ENCODE results near the gene STIMATE.

Gene STIMATE

GRCh38 chr3:52820736-52821135 lies 76.6 kb downstream of the STIMATE start (continued):
- TF ChIP-seq, protein P1, sequence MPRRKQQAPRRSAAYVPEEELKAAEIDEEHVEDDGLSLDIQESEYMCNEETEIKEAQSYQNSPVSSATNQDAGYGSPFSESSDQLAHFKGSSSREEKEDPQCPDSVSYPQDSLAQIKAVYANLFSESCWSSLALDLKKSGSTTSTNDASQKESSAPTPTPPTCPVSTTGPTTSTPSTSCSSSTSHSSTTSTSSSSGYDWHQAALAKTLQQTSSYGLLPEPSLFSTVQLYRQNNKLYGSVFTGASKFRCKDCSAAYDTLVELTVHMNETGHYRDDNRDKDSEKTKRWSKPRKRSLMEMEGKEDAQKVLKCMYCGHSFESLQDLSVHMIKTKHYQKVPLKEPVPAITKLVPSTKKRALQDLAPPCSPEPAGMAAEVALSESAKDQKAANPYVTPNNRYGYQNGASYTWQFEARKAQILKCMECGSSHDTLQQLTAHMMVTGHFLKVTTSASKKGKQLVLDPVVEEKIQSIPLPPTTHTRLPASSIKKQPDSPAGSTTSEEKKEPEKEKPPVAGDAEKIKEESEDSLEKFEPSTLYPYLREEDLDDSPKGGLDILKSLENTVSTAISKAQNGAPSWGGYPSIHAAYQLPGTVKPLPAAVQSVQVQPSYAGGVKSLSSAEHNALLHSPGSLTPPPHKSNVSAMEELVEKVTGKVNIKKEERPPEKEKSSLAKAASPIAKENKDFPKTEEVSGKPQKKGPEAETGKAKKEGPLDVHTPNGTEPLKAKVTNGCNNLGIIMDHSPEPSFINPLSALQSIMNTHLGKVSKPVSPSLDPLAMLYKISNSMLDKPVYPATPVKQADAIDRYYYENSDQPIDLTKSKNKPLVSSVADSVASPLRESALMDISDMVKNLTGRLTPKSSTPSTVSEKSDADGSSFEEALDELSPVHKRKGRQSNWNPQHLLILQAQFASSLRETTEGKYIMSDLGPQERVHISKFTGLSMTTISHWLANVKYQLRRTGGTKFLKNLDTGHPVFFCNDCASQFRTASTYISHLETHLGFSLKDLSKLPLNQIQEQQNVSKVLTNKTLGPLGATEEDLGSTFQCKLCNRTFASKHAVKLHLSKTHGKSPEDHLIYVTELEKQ (tag by site-specific recombination; IDR thresholded peaks at IDR 0.05; ENCODE audit: borderline replicate concordance): no peak
- TF ChIP-seq ZBTB21 (tag by site-specific recombination; IDR thresholded peaks at IDR 0.05) (no peak), WT1 (tag by site-specific recombination; IDR thresholded peaks at IDR 0.05) (no peak)

DNA sequence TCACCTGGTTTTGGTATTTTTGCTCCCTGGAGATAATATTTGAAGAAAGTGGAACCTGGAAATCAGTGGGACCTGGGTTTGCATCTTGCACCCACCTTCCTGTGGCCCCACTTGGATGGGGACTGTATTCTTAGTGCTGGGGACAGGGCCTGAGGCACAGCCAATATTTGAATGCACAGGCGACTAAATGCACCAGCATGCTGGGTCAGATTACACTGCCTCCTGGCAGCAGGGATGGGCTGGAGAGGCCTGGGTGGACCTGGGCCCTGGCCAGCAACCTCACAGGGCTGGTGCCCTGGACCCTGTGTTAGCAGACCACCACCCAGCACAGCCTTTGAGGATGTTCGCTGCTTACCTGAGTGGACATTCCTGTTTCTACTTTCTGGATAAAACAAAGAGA lies 77.4 kb downstream of the STIMATE start:
- POLR2A ChIA-PET: no interaction called here
- Histone ChIP-seq H3K27ac (ENCODE audit: extremely low read depth, low read depth, low read length) (no peak overlapping the region), H3K9me3 (ENCODE audit: control insufficient read depth, insufficient read depth, low read depth, low read length) (no peaks in the 10 kb centered on the region)

DNA sequence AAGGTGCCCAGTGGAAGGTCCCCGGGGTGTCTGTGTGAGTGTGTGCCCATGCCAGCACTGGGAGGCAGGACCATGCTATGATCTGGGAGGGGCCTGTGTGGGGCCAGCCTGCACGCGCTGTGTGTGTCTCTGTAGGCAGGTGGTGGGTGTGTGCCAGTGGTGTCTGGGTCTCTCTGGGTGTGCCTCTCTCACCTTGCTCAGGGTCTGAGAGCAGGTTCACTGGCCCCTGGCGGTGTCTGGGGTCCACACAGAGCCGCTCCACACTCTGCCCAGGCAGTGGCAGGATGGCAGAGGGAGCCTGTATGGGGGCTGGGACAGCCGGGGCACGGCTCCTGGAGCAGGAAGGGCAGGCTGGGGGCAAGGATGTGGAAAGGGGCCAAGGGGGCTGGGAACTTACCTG lies 79.5 kb downstream of the STIMATE start:
- H3K9me3 ChIP-seq (ENCODE audit: control insufficient read depth, insufficient read depth, low read depth, low read length): no peaks in the 10 kb centered on the region
- no peaks in the 10 kb centered on the region for H3K36me3 ChIP-seq (ENCODE audit: control insufficient read depth in 2 of 2, insufficient read depth in 1 of 2, low read length in 2 of 2)
- POLR2A ChIA-PET: no interaction called here
- CTCF ChIA-PET: interaction anchor here (1.0 to 1.4 kb wide), 2 partner anchors 18 to 19 kb away, joined by 3 to 4 read pairs; no protein-coding TSS in a partner anchor
- H3K4me3 ChIP-seq (ENCODE audit: low read depth, low read length): no peak overlapping the region
- no peak overlapping the region for H3K27ac ChIP-seq (ENCODE audit: extremely low read depth, low read depth, low read length)
- H3K4me1 ChIP-seq (ENCODE audit: control insufficient read depth, insufficient read depth, low read length): no peaks in the 10 kb centered on the region
- TF ChIP-seq ZNF843 (tag by site-specific recombination; IDR thresholded peaks at IDR 0.05) (no peak), ZNF174 (tag by site-specific recombination; IDR thresholded peaks at IDR 0.05) (no peak), ZNF169 (tag by site-specific recombination; IDR thresholded peaks at IDR 0.05) (no peak), ZNF112 (tag by site-specific recombination; IDR thresholded peaks at IDR 0.05) (no peak), IKZF3 (tag by site-specific recombination; IDR thresholded peaks at IDR 0.05) (no peak), ZNF670 (tag by site-specific recombination; IDR thresholded peaks at IDR 0.05; ENCODE audit: low read depth) (no peak), MEIS1 (CRISPR knock-in tag; IDR thresholded peaks at IDR 0.05; ENCODE audit: borderline replicate concordance) (no peak), ZNF423 (tag by site-specific recombination; IDR thresholded peaks at IDR 0.05) (no peak), ZNF175 (tag by site-specific recombination; IDR thresholded peaks at IDR 0.05) (no peak)
- TF ChIP-seq, protein P2, sequence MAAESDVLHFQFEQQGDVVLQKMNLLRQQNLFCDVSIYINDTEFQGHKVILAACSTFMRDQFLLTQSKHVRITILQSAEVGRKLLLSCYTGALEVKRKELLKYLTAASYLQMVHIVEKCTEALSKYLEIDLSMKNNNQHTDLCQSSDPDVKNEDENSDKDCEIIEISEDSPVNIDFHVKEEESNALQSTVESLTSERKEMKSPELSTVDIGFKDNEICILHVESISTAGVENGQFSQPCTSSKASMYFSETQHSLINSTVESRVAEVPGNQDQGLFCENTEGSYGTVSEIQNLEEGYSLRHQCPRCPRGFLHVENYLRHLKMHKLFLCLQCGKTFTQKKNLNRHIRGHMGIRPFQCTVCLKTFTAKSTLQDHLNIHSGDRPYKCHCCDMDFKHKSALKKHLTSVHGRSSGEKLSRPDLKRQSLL (tag by site-specific recombination; IDR thresholded peaks at IDR 0.05): no peak
- TF ChIP-seq, protein P3, sequence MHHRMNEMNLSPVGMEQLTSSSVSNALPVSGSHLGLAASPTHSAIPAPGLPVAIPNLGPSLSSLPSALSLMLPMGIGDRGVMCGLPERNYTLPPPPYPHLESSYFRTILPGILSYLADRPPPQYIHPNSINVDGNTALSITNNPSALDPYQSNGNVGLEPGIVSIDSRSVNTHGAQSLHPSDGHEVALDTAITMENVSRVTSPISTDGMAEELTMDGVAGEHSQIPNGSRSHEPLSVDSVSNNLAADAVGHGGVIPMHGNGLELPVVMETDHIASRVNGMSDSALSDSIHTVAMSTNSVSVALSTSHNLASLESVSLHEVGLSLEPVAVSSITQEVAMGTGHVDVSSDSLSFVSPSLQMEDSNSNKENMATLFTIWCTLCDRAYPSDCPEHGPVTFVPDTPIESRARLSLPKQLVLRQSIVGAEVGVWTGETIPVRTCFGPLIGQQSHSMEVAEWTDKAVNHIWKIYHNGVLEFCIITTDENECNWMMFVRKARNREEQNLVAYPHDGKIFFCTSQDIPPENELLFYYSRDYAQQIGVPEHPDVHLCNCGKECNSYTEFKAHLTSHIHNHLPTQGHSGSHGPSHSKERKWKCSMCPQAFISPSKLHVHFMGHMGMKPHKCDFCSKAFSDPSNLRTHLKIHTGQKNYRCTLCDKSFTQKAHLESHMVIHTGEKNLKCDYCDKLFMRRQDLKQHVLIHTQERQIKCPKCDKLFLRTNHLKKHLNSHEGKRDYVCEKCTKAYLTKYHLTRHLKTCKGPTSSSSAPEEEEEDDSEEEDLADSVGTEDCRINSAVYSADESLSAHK (tag by site-specific recombination; IDR thresholded peaks at IDR 0.05): no peak
- TF ChIP-seq, protein P4, sequence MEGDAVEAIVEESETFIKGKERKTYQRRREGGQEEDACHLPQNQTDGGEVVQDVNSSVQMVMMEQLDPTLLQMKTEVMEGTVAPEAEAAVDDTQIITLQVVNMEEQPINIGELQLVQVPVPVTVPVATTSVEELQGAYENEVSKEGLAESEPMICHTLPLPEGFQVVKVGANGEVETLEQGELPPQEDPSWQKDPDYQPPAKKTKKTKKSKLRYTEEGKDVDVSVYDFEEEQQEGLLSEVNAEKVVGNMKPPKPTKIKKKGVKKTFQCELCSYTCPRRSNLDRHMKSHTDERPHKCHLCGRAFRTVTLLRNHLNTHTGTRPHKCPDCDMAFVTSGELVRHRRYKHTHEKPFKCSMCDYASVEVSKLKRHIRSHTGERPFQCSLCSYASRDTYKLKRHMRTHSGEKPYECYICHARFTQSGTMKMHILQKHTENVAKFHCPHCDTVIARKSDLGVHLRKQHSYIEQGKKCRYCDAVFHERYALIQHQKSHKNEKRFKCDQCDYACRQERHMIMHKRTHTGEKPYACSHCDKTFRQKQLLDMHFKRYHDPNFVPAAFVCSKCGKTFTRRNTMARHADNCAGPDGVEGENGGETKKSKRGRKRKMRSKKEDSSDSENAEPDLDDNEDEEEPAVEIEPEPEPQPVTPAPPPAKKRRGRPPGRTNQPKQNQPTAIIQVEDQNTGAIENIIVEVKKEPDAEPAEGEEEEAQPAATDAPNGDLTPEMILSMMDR (tag by site-specific recombination; IDR thresholded peaks at IDR 0.05): no peak

More for the DNA sequence above, 77.4 kb downstream of the STIMATE start:
- Histone ChIP-seq H3K4me3 (ENCODE audit: low read depth, low read length) (no peak overlapping the region), H3K4me1 (ENCODE audit: control insufficient read depth, insufficient read depth, low read length) (no peaks in the 10 kb centered on the region), H3K36me3 (ENCODE audit: control insufficient read depth in 2 of 2, insufficient read depth in 1 of 2, low read length in 2 of 2) (peaks cover 0 to 4% of the 10 kb centered on the region in 2 experiments; a peak in 1 of 3 replicates)
- TF ChIP-seq REPIN1 (tag by site-specific recombination; IDR thresholded peaks at IDR 0.05; ENCODE audit: low read depth) (no peak), ZNF37A (tag by site-specific recombination; IDR thresholded peaks at IDR 0.05) (no peak), SCRT1 (tag by site-specific recombination; IDR thresholded peaks at IDR 0.05; ENCODE audit: borderline replicate concordance) (no peak), ZBTB20 (tag by site-specific recombination; IDR thresholded peaks at IDR 0.05) (peak; percentile 95), ZBTB44 (tag by site-specific recombination; IDR thresholded peaks at IDR 0.05) (peak; percentile 68; the same call in 1 of the 2 replicates)
- TF ChIP-seq, protein P5, sequence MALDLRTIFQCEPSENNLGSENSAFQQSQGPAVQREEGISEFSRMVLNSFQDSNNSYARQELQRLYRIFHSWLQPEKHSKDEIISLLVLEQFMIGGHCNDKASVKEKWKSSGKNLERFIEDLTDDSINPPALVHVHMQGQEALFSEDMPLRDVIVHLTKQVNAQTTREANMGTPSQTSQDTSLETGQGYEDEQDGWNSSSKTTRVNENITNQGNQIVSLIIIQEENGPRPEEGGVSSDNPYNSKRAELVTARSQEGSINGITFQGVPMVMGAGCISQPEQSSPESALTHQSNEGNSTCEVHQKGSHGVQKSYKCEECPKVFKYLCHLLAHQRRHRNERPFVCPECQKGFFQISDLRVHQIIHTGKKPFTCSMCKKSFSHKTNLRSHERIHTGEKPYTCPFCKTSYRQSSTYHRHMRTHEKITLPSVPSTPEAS (tag by site-specific recombination; IDR thresholded peaks at IDR 0.05): no peak
- CTCF ChIA-PET: interaction anchor here (0.6 to 1.8 kb wide), 5 partner anchors 8 to 65 kb away, joined by 3 to 8 read pairs (median 5); no protein-coding TSS in a partner anchor

Measured in HEK293 (cell line).